ENCODE data around the gene LMO2.
"Not testable (repeated sequence)": the region's sequence is repeated elsewhere in the genome, so short reads cannot be mapped to it uniquely, and the experiment has no call there.

Gene LMO2

DNA sequence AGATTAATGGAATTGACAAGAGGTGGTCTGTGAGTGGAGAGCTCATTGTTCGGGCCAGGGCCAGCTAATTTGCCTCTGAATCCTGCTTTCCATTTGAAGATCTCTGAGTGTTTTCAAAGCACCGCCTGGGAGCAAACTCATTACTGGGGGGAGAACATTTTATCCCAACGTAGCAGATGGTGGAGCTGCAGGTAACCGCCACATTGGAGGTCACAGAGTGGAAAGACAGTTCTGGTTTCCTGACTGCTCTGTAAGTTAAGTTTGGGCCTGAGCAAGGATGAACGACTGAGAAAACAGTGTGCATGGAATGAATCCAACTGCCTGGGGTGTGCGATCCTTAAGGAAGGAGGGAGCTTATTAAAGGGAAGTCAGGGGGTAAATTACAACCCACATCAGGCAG is 30.5 kb downstream of the LMO2 start:
- DNase-seq (ENCODE audit: low spot score) = no peak

DNA sequence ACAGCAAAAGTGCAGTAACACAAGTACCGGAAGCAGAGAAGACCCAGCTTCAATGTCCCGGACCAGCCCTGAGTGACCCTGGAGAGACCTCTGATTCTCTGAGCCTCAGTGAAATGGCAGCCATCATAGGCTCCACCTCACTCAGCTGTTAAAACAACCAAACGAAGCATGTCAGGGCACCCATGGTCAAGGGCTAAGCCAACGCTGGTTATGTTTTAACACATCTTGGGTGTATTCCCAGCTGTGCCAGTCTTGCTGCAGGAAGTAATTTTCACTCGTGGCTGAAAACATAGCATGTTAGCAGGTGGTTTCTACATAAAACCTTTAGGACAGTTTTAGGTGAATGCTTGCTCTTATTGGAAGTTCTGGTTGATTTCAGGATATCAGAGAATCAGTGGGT is 30.9 kb downstream of the LMO2 start:
- DNase-seq (ENCODE audit: low spot score) = no peak

DNA sequence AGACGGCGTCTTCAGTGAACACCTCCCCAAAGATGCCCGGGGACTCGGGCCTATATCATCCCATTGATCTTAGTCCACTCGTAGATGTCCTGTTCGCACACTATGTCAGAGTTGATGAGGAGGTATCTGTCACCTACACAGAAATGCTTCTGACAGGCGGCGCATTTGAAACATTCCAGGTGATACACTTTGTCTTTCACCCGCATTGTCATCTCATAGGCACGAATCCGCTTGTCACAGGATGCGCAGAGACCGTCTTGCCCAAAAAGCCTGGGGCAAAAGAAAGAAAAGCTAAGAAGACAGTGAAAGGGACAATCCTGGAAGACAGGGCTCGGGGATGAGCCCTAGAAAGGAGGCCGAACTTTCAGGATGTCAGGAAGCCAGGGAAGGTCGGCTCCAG is 32.6 kb downstream of the LMO2 start:
- no peak for DNase-seq (ENCODE audit: low spot score)

DNA sequence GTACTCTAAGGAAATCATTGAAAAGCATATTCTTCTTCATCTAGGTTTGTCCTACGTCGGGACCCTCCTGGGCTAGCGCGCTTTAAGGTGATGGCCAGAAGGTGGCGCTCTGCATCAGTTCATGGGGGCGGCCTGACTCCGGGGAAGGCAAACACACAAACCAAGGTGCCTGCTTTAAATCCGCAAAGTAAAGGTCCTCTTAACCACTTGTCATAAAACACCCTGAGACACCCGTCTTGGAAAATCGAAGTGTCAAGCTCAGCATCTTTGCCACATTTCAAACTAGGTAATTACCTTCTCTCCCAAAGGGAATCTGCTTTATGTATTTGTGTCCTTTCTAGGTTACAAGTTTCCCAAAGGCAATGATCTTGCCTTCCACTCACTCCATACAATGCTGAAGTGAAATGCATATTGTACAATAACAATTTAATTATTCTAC is 33.9 kb downstream of the LMO2 start:
- peak; percentile 70 for DNase-seq (ENCODE audit: low spot score)

DNA sequence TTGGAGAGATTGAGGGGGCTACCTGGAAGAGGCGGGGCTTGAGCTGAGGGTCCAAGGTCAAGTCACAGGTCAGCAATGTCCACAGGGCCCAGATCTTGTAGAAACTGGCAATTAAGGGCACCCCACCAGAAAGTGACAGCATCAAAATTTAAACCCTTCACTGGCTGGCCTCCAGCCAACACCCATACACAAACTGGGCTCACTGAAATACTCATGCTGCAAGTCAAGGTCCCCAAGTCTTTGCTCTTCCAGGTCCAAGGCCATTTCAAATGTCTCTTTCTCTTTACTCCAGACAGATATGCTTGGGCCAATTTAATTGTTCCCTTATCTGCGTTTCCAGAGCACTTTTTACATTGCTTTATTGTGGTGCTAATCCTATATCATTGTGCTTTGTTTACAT is 36.4 kb downstream of the LMO2 start:
- DNase-seq (ENCODE audit: low spot score) = no peak

DNA sequence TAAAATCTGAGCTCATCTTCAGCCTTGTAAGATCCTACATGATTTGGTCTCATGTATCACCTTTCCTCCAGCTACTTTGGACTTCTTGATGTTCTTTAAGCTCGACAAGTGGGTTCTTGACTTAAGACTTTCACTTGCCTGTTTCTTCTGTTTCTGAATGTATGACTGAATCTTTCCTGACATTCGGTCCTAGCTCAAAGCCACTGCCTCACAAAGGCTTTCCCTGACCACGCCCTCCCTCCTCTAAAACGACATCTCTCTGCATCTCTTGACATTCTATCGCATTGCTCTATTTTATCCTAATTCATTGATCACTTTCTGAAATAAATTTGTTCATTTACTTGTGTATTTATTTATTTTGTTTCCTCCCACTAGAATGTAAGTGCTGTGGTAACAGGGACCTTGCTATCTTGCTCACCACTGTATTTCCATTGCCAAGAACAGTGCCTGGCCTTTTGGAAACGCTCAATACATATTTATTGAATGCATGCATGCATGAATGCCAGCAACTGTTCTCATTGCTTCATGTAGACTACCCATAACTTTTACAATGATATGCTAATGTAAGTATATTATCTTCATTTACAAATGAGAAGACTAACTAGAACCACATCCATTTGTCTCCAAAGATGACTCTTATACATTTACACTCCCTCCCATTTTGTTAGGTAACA is 43.0 kb downstream of the LMO2 start:
- DNase-seq (ENCODE audit: low spot score) = no peak

DNA sequence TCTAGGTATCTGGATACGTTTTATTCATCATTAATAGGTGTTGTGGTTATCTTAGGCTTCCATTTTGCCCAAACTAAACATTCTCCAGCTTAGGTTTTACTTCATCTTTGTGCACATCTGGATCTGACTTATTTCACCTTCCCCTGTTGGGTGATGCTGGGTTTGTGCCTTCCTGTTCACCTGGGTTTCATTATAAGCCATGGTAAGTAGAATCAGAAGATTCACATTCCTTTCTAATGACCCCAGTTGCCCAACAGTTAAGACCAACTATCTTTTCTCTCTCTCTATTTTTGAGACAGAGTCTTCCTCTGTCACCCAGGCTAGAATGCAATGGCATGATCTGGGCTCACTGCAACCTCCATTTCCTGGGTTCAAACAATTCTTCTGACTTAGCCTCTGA is 44.6 kb downstream of the LMO2 start:
- no peak for DNase-seq (ENCODE audit: low spot score)

DNA sequence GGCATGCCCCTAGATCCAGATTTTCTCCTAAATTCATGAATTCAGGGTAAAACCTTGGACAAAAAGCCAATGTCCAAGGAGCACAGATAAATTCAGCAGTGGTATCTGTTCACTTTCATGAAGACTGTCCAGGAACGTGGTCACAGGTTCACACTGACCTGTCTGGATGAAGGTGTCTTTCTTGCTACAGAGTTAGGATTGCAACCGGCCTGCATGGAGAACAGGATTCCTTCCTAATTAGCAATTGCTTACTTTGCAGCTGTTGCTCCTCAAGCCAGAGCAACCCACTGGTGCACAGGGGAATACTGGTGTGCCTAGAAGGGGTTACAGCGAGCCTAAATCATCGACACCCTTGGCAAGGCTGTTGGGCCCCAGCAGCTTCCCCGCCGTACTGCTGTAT is 47.6 kb downstream of the LMO2 start:
- DNase-seq (ENCODE audit: low spot score) = no peak

DNA sequence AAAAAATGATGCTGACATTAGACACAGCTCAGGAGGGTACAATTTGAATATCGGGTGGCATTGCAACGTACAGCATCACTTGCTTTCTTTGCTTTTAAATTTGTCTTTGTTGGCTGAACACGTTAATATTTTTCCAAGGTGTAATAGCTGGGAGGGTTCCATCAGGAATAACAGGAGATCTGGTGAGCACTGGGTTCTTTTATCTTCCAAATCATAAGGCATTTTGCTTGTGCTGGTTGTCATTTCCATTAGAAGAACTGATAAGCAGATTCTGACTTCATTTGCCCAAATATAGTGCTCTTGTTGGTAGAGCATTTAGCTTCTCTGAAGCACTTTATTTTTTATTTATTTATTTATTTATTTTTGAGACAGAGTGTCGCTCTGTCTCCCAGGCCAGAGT is 48.9 kb downstream of the LMO2 start:
- no peak for DNase-seq (ENCODE audit: low spot score)

DNA sequence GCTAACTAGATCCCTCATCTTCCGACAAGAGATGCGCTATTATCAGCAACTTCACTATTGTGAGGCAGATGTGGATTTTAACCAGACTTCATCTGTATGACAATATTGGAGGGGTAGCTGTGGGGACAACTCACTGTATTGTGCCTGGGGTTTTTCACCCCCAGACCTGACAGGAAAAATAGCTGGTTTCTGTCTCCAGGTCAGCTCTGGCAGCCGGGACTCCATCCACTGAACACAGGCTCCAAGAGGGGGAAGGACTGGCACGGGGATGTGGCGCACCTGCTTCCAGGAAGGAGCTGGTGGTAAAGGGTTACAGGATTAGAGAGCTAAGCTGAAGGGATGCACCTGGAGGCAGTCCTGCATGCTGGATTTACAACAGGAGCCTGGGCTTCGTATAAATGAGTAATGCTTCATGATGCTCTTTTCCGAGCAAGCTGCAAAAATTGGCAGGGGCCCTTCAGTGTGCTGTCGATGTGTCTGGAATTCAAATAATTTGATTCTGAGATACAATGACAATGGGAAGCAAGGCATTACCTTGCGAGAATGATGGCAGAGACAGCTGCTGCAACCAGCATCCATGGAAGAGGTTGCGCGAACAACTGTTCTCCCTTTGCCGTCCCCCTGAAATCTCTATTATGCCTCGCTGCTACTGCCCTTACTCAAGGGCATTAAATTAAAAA is 49.5 kb downstream of the LMO2 start:
- DNase-seq (ENCODE audit: low spot score) = no peak

DNA sequence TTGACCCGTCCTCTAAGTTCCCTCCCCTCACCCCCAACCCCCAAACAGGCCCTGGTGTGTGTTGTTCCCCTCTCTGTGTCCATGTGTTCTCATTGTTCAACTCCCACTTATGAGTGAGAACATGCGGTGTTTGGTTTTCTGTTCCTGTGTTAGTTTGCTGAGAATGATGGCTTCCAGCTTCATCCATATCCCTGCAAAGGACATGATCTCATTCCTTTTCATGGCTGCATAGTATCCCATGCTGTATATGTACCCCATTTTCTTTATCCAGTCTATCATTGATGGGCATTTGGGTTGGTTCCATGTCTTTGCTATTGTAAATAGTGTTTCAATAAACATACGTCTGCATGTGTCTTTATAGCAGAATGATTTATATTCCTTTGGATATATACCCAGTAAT is 53.6 kb downstream of the LMO2 start:
- not testable (repeated sequence) for DNase-seq (ENCODE audit: low spot score)

DNA sequence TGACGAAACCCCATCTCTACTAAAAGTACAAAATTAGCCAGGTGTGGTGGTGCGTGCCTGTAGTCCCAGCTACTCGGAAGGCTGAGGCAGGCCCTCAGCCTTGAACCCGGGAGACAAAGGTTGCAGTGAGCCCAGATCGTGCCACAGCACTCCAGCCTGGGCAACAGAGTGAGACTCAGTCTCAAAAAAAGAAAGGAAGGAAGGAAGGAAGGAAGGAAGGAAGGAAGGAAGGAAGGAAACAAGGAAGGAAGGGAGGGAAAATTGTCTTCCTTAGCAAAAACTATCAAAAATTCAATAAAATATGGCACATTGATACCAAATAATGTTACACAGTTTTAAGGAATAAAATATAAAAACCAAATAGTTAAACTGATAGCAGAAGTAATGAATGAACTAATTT is 54.5 kb downstream of the LMO2 start:
- not testable (repeated sequence) for DNase-seq (ENCODE audit: low spot score)

DNA sequence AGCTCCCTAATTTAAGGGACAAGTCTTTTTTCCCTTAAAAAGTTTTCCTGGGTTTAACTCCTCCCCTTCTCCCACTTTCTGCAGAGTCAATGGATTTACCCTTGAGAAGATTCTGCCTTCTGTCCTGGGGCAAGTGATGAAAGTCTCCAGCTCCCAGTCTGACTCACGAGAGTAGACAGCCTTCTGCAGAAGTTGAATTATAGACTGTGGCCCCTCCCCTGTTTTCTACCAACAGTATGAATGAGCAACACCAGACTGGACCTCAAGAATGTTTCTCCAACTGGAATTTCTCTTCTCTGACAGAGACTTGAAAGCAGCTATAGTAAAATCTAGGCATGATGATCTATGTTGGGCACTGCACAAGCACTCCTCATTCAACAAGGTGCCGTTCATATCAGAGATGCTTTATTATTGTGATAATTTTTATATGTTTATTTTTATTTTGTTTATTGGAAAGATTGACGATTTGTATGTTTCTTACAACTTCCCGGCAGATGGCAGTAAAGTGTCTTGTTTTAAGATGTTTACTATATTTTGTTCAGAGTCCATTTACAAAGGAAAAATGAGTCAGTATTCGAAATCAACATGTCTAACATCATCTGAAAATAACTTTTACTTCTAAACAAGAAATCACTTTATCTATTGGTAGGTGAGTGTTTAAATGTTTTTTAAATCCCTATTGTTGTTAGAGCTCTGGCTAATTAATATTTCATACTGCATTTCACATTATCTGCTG is 56.6 kb downstream of the LMO2 start:
- peak; percentile 72 for DNase-seq (ENCODE audit: low spot score)

DNA sequence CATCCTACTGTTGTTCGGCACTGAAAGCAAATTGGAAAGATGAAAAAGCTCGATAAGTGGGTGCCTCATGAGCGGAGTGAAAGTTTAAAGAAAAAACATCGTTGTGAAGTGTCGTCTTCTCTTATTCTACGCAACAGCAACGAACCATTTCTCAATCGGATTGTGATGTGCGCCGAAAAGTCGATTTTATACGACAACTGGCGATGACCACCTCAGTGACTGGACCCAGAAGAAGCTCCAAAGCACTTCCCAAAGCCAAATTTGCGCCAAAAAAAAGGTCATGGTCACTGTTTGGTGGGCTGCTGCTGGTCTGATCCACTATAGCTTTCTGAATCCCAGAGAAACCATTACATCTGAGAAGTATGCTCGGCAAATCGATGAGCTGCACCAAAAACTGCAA is 59.2 kb downstream of the LMO2 start:
- DNase-seq (ENCODE audit: low spot score) = no peak

DNA sequence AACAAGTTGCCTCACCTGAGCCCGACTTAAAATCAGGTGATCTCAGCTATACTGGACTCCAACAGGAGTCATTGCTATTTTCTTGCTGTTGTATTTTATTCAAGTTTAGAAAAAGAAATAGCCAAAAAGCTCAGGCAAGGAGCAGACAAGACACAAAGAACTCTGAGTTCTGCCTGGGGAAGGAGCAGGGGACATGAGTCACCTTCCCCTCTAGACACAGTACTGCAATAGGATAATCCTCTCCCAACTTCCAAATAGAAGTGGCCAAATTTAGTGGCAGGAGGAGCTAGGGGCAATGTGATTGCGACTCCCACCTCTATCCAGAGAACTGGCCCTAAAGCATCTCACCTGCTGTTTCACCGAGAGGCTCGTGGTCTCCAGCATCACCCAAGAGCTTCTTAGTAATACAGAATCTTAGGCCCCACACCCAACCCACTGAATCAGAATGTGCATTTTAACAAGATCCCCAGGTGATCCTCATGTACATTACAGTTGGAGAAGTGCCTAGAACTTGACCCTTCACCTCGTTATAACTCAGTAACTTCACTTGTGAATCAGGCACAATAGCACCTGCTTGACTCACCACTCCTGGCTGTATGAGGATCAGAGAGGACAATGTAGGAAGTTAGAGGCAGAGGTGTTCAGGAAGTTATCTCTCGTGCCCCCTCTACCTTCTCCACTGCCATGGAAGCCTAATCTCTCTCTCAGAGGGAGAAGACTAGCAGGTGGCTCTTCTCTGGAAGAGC is 60.8 kb downstream of the LMO2 start:
- no peak for DNase-seq (ENCODE audit: low spot score)

DNA sequence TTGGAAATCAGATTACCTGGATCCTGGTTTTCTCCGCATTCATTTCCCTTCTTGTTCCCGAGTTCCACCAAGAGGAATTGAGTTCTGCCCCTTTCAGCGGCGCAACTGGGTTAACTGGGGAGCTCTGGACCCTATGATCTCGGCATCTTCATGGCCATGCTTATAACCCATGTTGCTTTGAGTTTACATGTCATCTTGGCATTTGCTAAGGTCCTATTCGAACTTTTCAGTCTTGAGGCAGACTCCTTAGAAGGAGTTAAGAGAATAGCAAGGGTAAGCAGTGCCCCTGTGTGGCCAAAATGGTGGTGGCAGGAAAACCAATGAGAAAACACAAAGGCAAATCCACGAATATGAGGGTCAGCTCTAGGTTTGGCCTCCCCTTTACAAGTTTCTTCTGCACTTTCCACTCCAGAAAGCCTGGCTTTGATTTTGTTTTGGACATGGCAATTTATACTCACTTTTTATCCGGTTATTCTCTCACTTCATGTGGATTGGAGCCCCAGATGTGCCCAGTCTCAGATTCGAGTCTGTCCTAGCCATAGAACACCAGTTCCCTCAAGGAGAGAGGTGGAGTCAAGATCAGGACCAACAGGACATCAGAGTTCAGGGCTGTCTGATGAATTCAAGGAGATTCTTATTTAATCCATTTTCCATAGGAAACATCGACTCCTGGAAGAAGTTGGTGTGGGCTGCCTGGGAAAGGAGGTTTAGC is 62.3 kb downstream of the LMO2 start:
- peak; percentile 88 for DNase-seq (ENCODE audit: low spot score)

DNA sequence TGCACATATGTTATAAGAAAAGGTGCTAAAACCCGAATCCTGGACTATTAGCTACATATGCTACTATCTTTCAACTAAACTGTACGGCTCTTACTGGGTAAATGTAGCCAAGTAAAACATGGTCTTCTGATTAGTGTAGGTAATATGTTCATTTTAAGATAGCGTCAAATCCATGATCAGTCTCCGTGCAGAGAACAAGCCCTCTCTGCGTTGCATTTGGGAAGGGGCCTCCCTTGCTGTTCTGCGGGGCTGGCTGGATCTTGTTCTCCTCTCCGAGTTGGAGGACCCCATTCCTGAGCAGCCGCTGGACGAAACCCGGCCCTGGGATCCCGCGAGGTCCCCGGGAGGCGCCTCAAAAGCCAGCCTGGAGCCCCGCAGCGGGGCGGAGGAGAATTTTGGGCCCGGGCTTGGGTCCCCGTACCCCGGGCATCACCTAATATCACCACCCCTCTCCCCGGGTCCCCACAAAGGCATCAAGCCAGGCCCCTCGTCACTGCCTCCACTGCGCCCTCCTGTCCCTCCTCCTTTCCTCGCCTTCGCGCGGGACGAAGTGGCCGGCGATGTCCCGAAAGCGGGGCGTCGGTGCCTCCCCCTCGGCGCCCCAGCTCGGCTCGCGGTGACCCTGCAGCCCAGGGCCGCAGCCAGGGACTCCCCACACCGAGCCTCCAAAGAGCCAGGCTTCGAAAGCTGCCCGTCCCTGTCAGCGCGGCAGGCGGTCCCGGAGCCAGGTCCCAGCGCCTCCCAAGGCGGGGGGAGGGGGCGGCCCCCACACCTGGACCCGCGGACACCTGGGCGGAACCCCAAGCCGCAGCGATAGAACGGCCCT is 63.1 kb downstream of the LMO2 start:
- DNase-seq (ENCODE audit: low spot score) = peak; percentile 30

DNA sequence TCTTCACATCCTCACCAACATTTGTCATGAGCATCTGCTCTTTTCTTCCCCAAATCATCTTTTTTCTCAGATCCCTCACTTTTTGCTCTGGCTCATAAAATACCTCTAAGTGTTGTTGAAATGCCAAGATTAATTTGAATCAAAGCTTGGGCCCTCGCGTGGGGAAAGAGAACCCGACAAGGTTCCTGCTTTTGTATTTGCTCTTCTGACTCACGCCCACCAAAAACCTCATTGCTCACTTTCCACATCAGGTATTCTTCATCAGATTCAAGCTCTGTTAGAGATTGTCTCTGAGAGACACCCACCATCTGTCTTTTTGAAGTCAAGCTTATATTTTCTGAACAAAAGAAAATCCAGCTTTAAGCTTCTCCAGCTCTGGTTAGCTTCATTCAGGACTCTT is 64.7 kb downstream of the LMO2 start:
- no peak for DNase-seq (ENCODE audit: low spot score)

DNA sequence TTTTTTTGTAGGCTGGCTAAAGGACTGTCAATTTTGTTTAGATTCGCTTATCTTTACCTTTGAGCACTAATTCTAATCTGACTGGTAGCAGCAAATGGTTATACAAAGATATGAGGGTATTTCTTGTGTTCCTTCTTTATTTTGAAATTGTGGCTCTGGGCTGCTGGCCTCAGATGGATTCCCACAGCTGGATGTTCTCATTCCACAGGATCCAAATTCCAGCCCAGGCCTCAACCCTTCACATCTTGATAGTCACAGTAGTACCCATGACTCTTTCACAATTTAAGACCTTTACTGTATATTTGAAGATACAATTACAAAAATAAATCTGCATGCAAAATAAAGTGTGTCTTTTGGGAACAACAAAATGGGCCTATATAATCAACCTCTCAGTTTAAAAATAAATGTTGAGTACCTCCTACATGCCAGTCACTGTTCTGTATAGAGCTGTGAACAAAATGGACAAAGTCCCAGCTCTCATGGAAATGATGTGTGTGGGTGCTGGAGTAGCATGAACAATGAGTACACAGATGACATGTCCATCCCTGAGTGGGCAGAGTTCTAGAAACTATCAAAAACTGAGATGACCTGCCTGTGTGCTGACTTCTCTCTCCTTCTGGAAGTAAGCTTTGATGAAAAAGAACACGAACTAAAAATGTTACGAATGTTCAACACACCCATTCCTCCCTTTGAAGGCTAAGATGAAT is 65.9 kb downstream of the LMO2 start:
- DNase-seq (ENCODE audit: low spot score) = no peak

DNA sequence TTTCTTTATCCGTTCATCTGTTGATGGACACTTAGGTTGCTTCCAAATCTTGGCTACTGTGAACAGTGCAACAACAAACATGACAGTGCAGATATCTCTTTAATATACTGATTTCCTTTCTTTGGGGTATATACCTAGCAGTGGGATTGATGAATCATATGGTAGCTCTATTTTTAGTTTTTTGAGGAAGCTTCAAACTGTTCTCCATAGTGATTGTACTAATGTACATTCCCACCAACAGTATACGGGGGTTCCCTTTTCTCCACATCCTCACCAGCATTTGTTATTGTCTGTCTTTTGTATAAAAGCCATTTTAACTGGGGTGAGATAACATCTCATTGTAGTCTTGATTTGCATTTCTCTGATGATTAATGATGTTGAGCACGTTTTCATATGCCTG is 68.9 kb downstream of the LMO2 start:
- DNase-seq (ENCODE audit: low spot score) = not testable (repeated sequence)
